GM19043 (cell line): Measurements from ENCODE around the gene ITGAE.
"Not testable (repeated sequence)": the region's sequence is repeated elsewhere in the genome, so short reads cannot be mapped to it uniquely, and the experiment has no call there.

Experiments
- ATAC-seq: cut with Tn5 transposase; IDR thresholded peaks from one replicate; pipeline ENCODE4 v1.9.1; 2021; ENCODE audit warnings: low read depth; ENCODE audit not compliant: unreplicated experiment

ITGAE gene

DNA sequence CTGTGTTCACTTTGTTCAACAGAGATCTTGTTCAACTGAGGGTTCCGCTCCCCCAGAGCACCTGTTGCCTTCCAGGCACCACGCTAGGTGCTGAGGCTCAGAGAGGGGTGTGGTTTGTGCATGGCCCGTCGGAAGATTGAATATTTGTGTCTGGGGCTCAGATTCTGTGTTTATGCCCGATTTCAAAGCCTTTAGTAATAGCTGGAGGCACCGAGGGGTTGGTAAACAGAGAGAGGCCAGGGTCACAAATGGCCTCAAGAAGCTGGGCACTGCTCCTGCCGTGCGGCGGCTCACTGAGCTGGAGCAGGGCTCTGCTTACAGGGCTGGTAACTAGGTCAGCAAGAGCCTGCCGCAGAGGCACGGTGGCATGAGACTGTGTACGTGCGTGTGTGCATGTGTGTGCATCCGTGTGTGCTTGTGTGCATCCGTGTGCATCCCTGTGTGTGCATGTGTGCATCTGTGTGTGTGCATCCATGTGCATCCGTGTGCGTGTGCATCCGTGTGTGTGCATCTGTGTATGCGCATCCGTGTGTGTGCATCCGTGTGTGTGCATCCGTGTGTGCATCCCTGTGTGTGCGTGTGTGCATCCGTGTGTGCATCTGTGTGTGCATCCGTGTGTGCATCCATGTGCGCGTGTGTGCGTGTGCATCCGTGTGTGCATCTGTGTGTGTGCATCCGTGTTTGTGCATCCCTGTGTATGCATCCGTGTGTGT, 5.4 kb downstream of the ITGAE start:
- ATAC-seq = no peak

DNA sequence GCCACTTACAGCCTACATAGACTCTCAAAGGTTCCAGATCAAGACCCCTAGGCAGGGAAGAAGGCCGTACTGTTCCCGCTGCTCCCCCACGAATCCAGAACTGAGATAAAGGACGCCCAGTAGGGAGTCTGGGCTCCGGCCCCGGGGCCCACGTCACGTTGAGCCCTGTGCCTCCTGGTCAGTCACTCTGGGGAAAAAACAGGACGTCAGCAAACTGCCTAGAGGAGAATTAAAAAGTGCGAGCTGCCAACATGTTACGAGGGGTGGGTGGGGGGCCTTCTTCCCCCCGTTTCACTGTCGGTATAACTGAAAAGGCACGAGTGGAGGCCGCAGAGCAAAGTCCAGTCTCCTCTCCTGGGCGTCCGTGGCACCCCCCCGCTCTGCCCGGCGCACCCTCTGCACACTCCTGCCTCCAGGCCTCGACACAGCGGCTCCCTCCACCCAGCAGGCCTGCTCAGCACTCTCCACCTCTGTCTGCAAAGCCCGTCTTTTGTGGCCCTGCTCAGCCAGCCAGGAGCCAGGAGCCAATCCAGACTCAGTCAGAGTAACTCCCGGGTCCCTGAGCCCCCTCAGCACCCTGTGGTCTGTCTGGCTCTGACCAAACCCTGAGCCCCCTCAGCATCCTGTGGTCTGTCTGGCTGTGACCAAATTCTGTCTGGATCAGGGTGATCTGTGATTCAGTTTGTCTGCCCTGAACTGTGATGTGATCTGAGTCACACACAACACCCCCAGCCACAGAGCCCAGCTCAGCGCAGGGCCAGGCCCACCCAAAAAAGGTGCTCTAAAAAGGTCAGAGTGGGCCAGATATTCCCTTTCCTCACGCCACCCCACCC, 6.2 kb downstream of the ITGAE start:
- ATAC-seq = no peak

GRCh38 chr17:3794152-3794551, 6.8 kb downstream of the ITGAE start:
- not testable (repeated sequence) for ATAC-seq

DNA sequence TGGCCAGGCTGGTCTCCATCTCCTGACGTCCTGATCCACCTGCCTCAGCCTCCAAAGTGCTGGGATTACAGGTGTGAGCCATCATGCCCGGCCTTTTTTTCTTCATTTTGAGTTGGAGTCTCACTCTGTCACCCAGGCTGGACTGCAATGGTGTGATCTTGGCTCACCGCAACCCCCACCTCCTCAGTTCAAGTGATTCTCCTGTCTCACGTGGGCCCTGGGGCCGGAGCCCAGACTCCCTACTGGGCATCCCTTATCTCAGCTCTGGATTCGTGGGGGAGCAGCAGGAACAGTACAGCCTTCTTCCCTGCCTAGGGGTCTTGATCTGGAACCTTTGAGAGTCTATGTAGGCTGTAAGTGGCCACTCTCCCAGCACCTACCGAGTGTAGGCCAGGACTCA, 7.7 kb downstream of the ITGAE start:
- ATAC-seq = not testable (repeated sequence)

GRCh38 chr17:3792481-3792880, 8.5 kb downstream of the ITGAE start:
- no peak for ATAC-seq

DNA sequence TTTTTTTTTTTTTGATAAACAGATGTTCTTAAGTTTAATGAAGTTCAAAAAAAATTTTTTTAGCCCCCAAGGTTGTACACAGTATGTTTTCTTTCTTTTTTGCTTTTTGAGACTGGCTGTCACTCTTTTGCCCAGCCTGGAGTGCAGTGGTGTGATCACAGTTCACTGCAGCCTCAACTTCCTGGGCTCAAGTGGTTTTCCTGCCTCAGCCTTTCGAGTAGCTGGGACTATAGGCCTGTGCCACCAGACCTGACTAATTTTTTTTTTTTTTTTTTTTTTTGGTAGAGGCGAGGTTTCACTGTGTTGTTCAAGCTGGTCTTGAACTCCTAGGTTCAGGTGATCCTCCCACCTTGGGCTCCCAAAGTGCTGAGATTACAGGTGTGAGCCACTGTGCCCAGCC, 12.8 kb downstream of the ITGAE start:
- no peak for ATAC-seq

GRCh38 chr17:3785323-3785722, 15.7 kb downstream of the ITGAE start:
- ATAC-seq = not testable (repeated sequence)

- ATAC-seq = no peak
Observed at GRCh38 chr17:3782751-3783150, 18.2 kb downstream of the ITGAE start.

- ATAC-seq = no peak
Observed at GRCh38 chr17:3780986-3781385, 20.0 kb downstream of the ITGAE start.

GRCh38 chr17:3777366-3778120, 23.4 kb downstream of the ITGAE start:
- ATAC-seq = no peak

GRCh38 chr17:3773966-3774365, 27.0 kb downstream of the ITGAE start:
- ATAC-seq = no peak

DNA sequence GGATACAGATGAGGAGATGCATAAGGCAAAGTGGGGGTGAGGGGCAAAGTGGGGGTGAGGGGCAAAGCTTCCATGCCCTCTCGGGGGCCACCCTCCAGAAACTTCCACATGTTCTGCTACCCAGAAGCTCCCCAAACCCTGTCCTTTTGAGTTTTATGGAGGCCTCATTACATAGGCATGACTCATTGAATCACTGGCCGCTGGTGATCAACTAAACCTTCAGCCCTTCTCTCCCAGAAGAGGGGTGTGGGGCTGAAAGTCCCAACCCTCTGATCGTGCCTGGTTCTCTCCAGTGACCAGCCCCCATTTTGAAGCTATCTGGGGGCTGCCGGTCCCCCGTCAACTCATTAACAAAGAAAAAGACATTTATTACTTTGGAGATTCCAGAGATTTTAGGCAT, 27.5 kb downstream of the ITGAE start:
- no peak for ATAC-seq

GRCh38 chr17:3772764-3773163, 28.2 kb downstream of the ITGAE start:
- ATAC-seq = no peak

DNA sequence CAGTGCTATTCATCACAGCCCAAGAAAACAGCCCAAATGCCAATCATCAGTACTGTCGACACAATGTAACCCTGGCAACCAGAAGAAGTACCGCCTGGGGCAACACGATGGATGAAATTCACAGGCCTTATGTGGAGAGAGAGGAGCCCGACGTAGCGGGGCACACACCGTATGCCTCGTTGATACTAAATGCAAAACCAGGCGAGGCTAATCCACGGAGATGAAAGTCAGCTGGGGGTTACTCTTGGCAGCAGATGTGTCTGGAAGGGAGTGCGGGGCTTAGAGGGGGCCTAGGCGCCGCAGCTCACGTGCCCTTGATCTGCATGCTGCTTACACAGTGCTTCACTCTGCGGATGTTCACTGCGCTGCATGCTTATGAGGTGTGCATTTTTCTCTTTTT, 29.8 kb downstream of the ITGAE start:
- ATAC-seq = no peak

GRCh38 chr17:3770466-3770865, 30.5 kb downstream of the ITGAE start:
- ATAC-seq = no peak

- ATAC-seq = no peak
Observed at GRCh38 chr17:3768769-3769168, 32.2 kb downstream of the ITGAE start.

DNA sequence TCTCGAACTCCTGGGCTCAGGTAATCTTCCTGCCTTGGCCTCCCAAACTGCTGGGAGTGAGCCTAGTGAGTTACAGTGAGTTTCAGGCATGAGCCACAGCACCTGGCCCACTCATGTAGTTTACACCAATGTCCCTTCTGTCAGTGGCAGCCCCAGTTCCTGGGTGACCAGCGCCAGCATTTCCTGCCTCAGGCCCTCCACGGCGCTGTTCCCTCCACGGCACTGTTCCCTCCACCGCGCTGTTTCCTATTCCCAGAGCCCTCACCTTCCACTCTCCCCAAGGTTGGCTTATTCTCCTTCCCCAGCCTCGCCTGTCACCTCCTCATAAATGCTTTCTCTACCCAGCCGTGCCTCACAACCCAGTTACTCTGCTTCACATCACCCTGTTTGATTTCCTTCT, 32.6 kb downstream of the ITGAE start:
- ATAC-seq = no peak

DNA sequence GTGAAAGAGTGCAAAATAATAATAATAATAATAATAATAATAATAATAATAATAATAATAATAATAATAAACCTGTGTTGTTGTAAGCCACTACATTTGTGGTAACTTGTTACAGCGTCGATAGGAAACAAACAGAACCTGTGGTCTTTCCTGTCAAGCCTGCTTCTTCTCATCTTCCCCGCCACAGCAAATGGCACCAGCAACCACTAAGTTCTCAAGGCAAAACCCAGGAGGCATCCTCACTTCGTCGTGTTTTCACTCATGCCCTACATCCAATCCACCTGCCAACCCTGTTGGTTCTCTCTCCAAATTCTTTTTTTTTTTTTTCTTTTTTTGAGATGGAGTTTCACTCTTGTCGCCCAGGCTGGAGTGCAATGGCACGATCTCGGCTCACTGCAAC, 34.2 kb downstream of the ITGAE start:
- ATAC-seq = no peak

DNA sequence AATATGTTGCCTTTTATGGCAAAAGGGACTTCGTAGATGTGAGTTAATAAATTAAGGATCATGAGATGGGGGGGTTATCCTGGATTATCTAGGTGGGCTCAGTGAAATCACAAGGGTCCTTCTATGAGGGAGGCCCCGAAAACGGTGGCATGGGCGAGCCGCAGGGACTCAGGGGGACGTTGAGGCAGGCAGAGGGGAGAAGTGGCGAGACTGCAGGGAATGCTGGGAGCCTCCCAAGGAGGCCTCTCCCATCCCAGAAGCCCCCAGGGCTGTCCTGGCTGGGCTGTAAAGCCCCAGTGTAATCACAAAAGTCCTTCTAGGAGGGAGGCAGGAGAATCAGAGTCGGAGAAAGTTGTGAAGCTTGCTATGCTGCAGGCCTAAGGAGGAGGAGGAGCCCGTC, 35.0 kb downstream of the ITGAE start:
- ATAC-seq = no peak

- ATAC-seq = no peak
Observed at GRCh38 chr17:3763777-3764170, 37.2 kb downstream of the ITGAE start.
